Brain microvascular endothelial cell (primary cell): ENCODE measurements around the gene PSMC6.
"Not testable (repeated sequence)": the region's sequence is repeated elsewhere in the genome, so short reads cannot be mapped to it uniquely, and the experiment has no call there.

Experiments
- DNase-seq: peaks from one replicate; pipeline ENCODE4 v3.0.0-alpha.2; 2020
- H3K27ac ChIP-seq: fragments of 250-450 bp; sonication (Bioruptor Pico); 2 replicates; pipeline ENCODE4 v1.5.1; 2020; ENCODE audit warnings: mild to moderate bottlenecking, moderate library complexity
- H3K27me3 ChIP-seq: fragments of 250-450 bp; sonication (Bioruptor Pico); replicated peaks from 2 replicates; pipeline ENCODE4 v1.5.1; 2020; ENCODE audit warnings: mild to moderate bottlenecking
- H3K36me3 ChIP-seq: fragments of 250-450 bp; sonication (Bioruptor Pico); replicated peaks from 2 replicates; pipeline ENCODE4 v1.5.1; 2020; ENCODE audit warnings: mild to moderate bottlenecking
- H3K4me3 ChIP-seq: 2 replicates; pipeline ENCODE4 v1.5.1; 2011; ENCODE audit warnings: low read depth, mild to moderate bottlenecking, control low read depth, low read length, moderate library complexity
- in situ Hi-C: cut with HindIII; loops from 2 replicates; pipeline ENCODE4 v1.10.0; 2017; ENCODE audit warnings: low sequenced_read_pairs, low pct_ligation_motif_present
- TF ChIP-seq, protein P1 (sequence below): IDR thresholded peaks from 2 replicates; pipeline ENCODE4 v1.5.1; 2011; ENCODE audit warnings: low read depth, mild to moderate bottlenecking, moderate library complexity, low read length, control low read depth, inconsistent platforms; ENCODE audit errors: missing control alignments

The PSMC6 gene

GRCh38 chr14:52724360-52724644 lies 17.3 kb downstream of the PSMC6 start:
- H3K4me3 ChIP-seq = no peak overlapping the region
- in situ Hi-C loops = no loop called here
- no peaks in the 10 kb centered on the region for H3K27me3 ChIP-seq
- peaks cover 52% of the 10 kb centered on the region for H3K36me3 ChIP-seq
- no peak for DNase-seq
- TF ChIP-seq, protein P1, sequence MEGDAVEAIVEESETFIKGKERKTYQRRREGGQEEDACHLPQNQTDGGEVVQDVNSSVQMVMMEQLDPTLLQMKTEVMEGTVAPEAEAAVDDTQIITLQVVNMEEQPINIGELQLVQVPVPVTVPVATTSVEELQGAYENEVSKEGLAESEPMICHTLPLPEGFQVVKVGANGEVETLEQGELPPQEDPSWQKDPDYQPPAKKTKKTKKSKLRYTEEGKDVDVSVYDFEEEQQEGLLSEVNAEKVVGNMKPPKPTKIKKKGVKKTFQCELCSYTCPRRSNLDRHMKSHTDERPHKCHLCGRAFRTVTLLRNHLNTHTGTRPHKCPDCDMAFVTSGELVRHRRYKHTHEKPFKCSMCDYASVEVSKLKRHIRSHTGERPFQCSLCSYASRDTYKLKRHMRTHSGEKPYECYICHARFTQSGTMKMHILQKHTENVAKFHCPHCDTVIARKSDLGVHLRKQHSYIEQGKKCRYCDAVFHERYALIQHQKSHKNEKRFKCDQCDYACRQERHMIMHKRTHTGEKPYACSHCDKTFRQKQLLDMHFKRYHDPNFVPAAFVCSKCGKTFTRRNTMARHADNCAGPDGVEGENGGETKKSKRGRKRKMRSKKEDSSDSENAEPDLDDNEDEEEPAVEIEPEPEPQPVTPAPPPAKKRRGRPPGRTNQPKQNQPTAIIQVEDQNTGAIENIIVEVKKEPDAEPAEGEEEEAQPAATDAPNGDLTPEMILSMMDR = no peak
- H3K27ac ChIP-seq = no peak overlapping the region

DNA sequence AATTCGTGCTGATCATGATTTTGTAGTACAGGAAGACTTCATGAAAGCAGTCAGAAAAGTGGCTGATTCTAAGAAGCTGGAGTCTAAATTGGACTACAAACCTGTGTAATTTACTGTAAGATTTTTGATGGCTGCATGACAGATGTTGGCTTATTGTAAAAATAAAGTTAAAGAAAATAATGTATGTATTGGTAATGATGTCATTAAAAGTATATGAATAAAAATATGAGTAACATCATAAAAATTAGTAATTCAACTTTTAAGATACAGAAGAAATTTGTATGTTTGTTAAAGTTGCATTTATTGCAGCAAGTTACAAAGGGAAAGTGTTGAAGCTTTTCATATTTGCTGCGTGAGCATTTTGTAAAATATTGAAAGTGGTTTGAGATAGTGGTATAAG lies 20.5 kb downstream of the PSMC6 start:
- in situ Hi-C loops, H3K27me3 ChIP-seq, H3K4me3 ChIP-seq, H3K27ac ChIP-seq, DNase-seq: not testable (repeated sequence)
- peaks cover 27% of the 10 kb centered on the region for H3K36me3 ChIP-seq

DNA sequence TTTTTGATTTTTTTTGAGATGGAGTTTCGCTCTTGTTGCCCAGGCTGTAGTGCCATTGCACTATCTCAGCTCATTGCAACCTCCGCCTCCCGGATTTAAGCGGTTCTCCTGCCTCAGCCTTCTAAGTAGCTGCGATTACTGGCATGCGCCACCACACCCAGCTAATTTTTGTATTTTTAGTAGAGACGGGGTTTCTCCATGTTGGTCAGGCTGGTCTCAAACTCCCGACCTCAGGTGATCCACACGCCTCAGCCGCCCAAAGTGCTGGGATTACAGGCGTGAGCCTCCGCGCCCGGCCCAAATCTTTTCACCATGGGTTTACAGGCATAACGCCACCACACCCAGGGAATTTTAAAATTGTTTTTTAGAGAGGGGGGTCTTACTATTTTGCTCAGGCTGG lies 22.0 kb downstream of the PSMC6 start:
- DNase-seq, in situ Hi-C loops, H3K4me3 ChIP-seq, H3K27me3 ChIP-seq: not testable (repeated sequence)
- H3K36me3 ChIP-seq = peaks cover 16% of the 10 kb centered on the region
- H3K27ac ChIP-seq = peak overlapping the region; percentile 80

- in situ Hi-C loops = no loop called here
- TF ChIP-seq, protein P1 = no peak
- no peak for DNase-seq
- Histone ChIP-seq H3K27me3 (no peaks in the 10 kb centered on the region), H3K36me3 (peaks cover 12% of the 10 kb centered on the region), H3K4me3 (peak overlapping the region; percentile 40), H3K27ac (peak overlapping the region; percentile 80)
These were observed 22.6 kb downstream of the PSMC6 start for GRCh38 chr14:52729585-52729924.

- Histone ChIP-seq H3K27me3 (no peaks in the 10 kb centered on the region), H3K36me3 (peaks cover 8% of the 10 kb centered on the region), H3K4me3 (peak within 1 kb of the TSS; percentile 95), H3K27ac (peak within 1 kb of the TSS; percentile 80)
- in situ Hi-C loops = no loop called here
- TF ChIP-seq, protein P1 = no peak
- DNase-seq = peak; percentile 98
These were observed 23.1 kb downstream of the PSMC6 start, which contains the start of gene STYX for GRCh38 chr14:52729925-52730708. Gene STYX (plus strand): TSS chr14:52730166. CDS start chr14:52730475, 309 bp downstream.

- Histone ChIP-seq H3K4me3 (peak overlapping the region; percentile 95), H3K27ac (peak overlapping the region; percentile 57), H3K36me3 (peaks cover 3% of the 10 kb centered on the region), H3K27me3 (no peaks in the 10 kb centered on the region)
- TF ChIP-seq, protein P1 = no peak
- peak; percentile 12 for DNase-seq
- in situ Hi-C loops = no loop called here
These were observed 23.7 kb downstream of the PSMC6 start for GRCh38 chr14:52730709-52731111.

GRCh38 chr14:52733824-52734223 lies 26.8 kb downstream of the PSMC6 start:
- no peaks in the 10 kb centered on the region for H3K27me3 ChIP-seq
- in situ Hi-C loops = no loop called here
- H3K4me3 ChIP-seq = no peak overlapping the region
- H3K36me3 ChIP-seq = no peaks in the 10 kb centered on the region
- TF ChIP-seq, protein P1 = no peak
- DNase-seq = no peak
- no peak overlapping the region for H3K27ac ChIP-seq
